Measurements from ENCODE around the gene INPP5A.

INPP5A gene

GRCh38 chr10:132715776-132716680, 178.4 kb downstream of the INPP5A start:
- Histone ChIP-seq H3K27ac (ENCODE audit: insufficient read depth, low read length, poor library complexity, severe bottlenecking) (no peak overlapping the region), H3K36me3 (ENCODE audit: control insufficient read depth, insufficient read depth, low read length) (no peaks in the 10 kb centered on the region)
- no peak for DNase-seq

GRCh38 chr10:132716691-132717490, 179.3 kb downstream of the INPP5A start:
- H3K27me3 ChIP-seq (replicated peaks; ENCODE audit: control insufficient read depth, insufficient read depth, low read length, poor library complexity, severe bottlenecking): no peaks in the 10 kb centered on the region
- DNase-seq: no peak
- no peaks in the 10 kb centered on the region for H3K36me3 ChIP-seq (ENCODE audit: control insufficient read depth, insufficient read depth, low read length)
- no peak overlapping the region for H3K27ac ChIP-seq (ENCODE audit: insufficient read depth, low read length, poor library complexity, severe bottlenecking)
- no peaks in the 10 kb centered on the region for H3K4me1 ChIP-seq (ENCODE audit: control insufficient read depth, insufficient read depth, low read length, poor library complexity, severe bottlenecking)
- H3K9me3 ChIP-seq (ENCODE audit: control insufficient read depth, low read length): no peaks in the 10 kb centered on the region
- H3K4me3 ChIP-seq (ENCODE audit: insufficient read depth, low read depth, low read length, poor library complexity, severe bottlenecking): no peak overlapping the region

More at GRCh38 chr10:132715776-132716680, 178.4 kb downstream of the INPP5A start:
- Histone ChIP-seq H3K4me3 (ENCODE audit: insufficient read depth, low read depth, low read length, poor library complexity, severe bottlenecking) (no peak overlapping the region), H3K4me1 (ENCODE audit: control insufficient read depth, insufficient read depth, low read length, poor library complexity, severe bottlenecking) (no peaks in the 10 kb centered on the region), H3K27me3 (replicated peaks; ENCODE audit: control insufficient read depth, insufficient read depth, low read length, poor library complexity, severe bottlenecking) (no peaks in the 10 kb centered on the region), H3K9me3 (ENCODE audit: control insufficient read depth, low read length) (no peaks in the 10 kb centered on the region)

GRCh38 chr10:132721725-132722124, 184.1 kb downstream of the INPP5A start:
- DNase-seq: no peak
- Histone ChIP-seq H3K4me3 (ENCODE audit: insufficient read depth, low read depth, low read length, poor library complexity, severe bottlenecking) (no peak overlapping the region), H3K4me1 (ENCODE audit: control insufficient read depth, insufficient read depth, low read length, poor library complexity, severe bottlenecking) (no peaks in the 10 kb centered on the region), H3K36me3 (ENCODE audit: control insufficient read depth, insufficient read depth, low read length) (peaks cover 3% of the 10 kb centered on the region), H3K27me3 (replicated peaks; ENCODE audit: control insufficient read depth, insufficient read depth, low read length, poor library complexity, severe bottlenecking) (no peaks in the 10 kb centered on the region), H3K27ac (ENCODE audit: insufficient read depth, low read length, poor library complexity, severe bottlenecking) (no peak overlapping the region), H3K9me3 (ENCODE audit: control insufficient read depth, low read length) (no peaks in the 10 kb centered on the region)

GRCh38 chr10:132722394-132723329, 185.1 kb downstream of the INPP5A start:
- Histone ChIP-seq H3K4me3 (ENCODE audit: insufficient read depth, low read depth, low read length, poor library complexity, severe bottlenecking) (no peak overlapping the region), H3K27ac (ENCODE audit: insufficient read depth, low read length, poor library complexity, severe bottlenecking) (no peak overlapping the region), H3K9me3 (ENCODE audit: control insufficient read depth, low read length) (no peaks in the 10 kb centered on the region), H3K27me3 (replicated peaks; ENCODE audit: control insufficient read depth, insufficient read depth, low read length, poor library complexity, severe bottlenecking) (no peaks in the 10 kb centered on the region), H3K36me3 (ENCODE audit: control insufficient read depth, insufficient read depth, low read length) (peaks cover 12% of the 10 kb centered on the region), H3K4me1 (ENCODE audit: control insufficient read depth, insufficient read depth, low read length, poor library complexity, severe bottlenecking) (no peaks in the 10 kb centered on the region)
- no peak for DNase-seq

GRCh38 chr10:132723330-132723970, 185.9 kb downstream of the INPP5A start:
- Histone ChIP-seq H3K9me3 (ENCODE audit: control insufficient read depth, low read length) (no peaks in the 10 kb centered on the region), H3K27ac (ENCODE audit: insufficient read depth, low read length, poor library complexity, severe bottlenecking) (no peak overlapping the region), H3K4me1 (ENCODE audit: control insufficient read depth, insufficient read depth, low read length, poor library complexity, severe bottlenecking) (no peaks in the 10 kb centered on the region), H3K4me3 (ENCODE audit: insufficient read depth, low read depth, low read length, poor library complexity, severe bottlenecking) (no peak overlapping the region), H3K36me3 (ENCODE audit: control insufficient read depth, insufficient read depth, low read length) (peaks cover 18% of the 10 kb centered on the region), H3K27me3 (replicated peaks; ENCODE audit: control insufficient read depth, insufficient read depth, low read length, poor library complexity, severe bottlenecking) (no peaks in the 10 kb centered on the region)
- DNase-seq: no peak

- Histone ChIP-seq H3K36me3 (ENCODE audit: control insufficient read depth, insufficient read depth, low read length) (peaks cover 18% of the 10 kb centered on the region), H3K9me3 (ENCODE audit: control insufficient read depth, low read length) (no peaks in the 10 kb centered on the region)
- no peak for DNase-seq
Measured at GRCh38 chr10:132724446-132724845, 186.9 kb downstream of the INPP5A start.

GRCh38 chr10:132725202-132725601, 187.6 kb downstream of the INPP5A start:
- no peak overlapping the region for H3K27ac ChIP-seq (ENCODE audit: insufficient read depth, low read length, poor library complexity, severe bottlenecking)
- no peaks in the 10 kb centered on the region for H3K9me3 ChIP-seq (ENCODE audit: control insufficient read depth, low read length)
- peaks cover 18% of the 10 kb centered on the region for H3K36me3 ChIP-seq (ENCODE audit: control insufficient read depth, insufficient read depth, low read length)
- no peaks in the 10 kb centered on the region for H3K27me3 ChIP-seq (replicated peaks; ENCODE audit: control insufficient read depth, insufficient read depth, low read length, poor library complexity, severe bottlenecking)
- no peak for DNase-seq
- no peak overlapping the region for H3K4me3 ChIP-seq (ENCODE audit: insufficient read depth, low read depth, low read length, poor library complexity, severe bottlenecking)
- H3K4me1 ChIP-seq (ENCODE audit: control insufficient read depth, insufficient read depth, low read length, poor library complexity, severe bottlenecking): no peaks in the 10 kb centered on the region

More at GRCh38 chr10:132724446-132724845, 186.9 kb downstream of the INPP5A start:
- H3K27ac ChIP-seq (ENCODE audit: insufficient read depth, low read length, poor library complexity, severe bottlenecking): no peak overlapping the region
- no peak overlapping the region for H3K4me3 ChIP-seq (ENCODE audit: insufficient read depth, low read depth, low read length, poor library complexity, severe bottlenecking)
- H3K4me1 ChIP-seq (ENCODE audit: control insufficient read depth, insufficient read depth, low read length, poor library complexity, severe bottlenecking): no peaks in the 10 kb centered on the region
- H3K27me3 ChIP-seq (replicated peaks; ENCODE audit: control insufficient read depth, insufficient read depth, low read length, poor library complexity, severe bottlenecking): no peaks in the 10 kb centered on the region

- peaks cover 18% of the 10 kb centered on the region for H3K36me3 ChIP-seq (ENCODE audit: control insufficient read depth, insufficient read depth, low read length)
- H3K4me3 ChIP-seq (ENCODE audit: insufficient read depth, low read depth, low read length, poor library complexity, severe bottlenecking): no peak overlapping the region
- no peaks in the 10 kb centered on the region for H3K27me3 ChIP-seq (replicated peaks; ENCODE audit: control insufficient read depth, insufficient read depth, low read length, poor library complexity, severe bottlenecking)
- H3K27ac ChIP-seq (ENCODE audit: insufficient read depth, low read length, poor library complexity, severe bottlenecking): no peak overlapping the region
- no peaks in the 10 kb centered on the region for H3K4me1 ChIP-seq (ENCODE audit: control insufficient read depth, insufficient read depth, low read length, poor library complexity, severe bottlenecking)
- no peaks in the 10 kb centered on the region for H3K9me3 ChIP-seq (ENCODE audit: control insufficient read depth, low read length)
- DNase-seq: no peak
Measured at GRCh38 chr10:132726194-132726593, 188.6 kb downstream of the INPP5A start.

GRCh38 chr10:132726951-132727350, 189.4 kb downstream of the INPP5A start:
- no peak overlapping the region for H3K4me3 ChIP-seq (ENCODE audit: insufficient read depth, low read depth, low read length, poor library complexity, severe bottlenecking)
- DNase-seq: no peak
- no peaks in the 10 kb centered on the region for H3K4me1 ChIP-seq (ENCODE audit: control insufficient read depth, insufficient read depth, low read length, poor library complexity, severe bottlenecking)
- H3K27me3 ChIP-seq (replicated peaks; ENCODE audit: control insufficient read depth, insufficient read depth, low read length, poor library complexity, severe bottlenecking): no peaks in the 10 kb centered on the region
- H3K9me3 ChIP-seq (ENCODE audit: control insufficient read depth, low read length): no peaks in the 10 kb centered on the region
- no peak overlapping the region for H3K27ac ChIP-seq (ENCODE audit: insufficient read depth, low read length, poor library complexity, severe bottlenecking)
- peaks cover 18% of the 10 kb centered on the region for H3K36me3 ChIP-seq (ENCODE audit: control insufficient read depth, insufficient read depth, low read length)
